RKO (cell line): ENCODE measurements around the gene NOD1.
A peak's percentile ranks its signal among the peaks of the same experiment; 100 is the strongest.
"Not testable (repeated sequence)": the region's sequence is repeated elsewhere in the genome, so short reads cannot be mapped to it uniquely, and the experiment has no call there.

ENCODE experiments used
- DNase-seq: peaks from one replicate; pipeline ENCODE4 v3.0.0-alpha.2; 2016; ENCODE audit warnings: low spot score

NOD1 gene

GRCh38 chr7:30478349-30479201 is at the start of gene NOD1:
Gene NOD1 (minus strand): TSS chr7:30478784. CDS start chr7:30456921, 21,863 bp downstream.
- peak; percentile 81 for DNase-seq

GRCh38 chr7:30527297-30527696 is 48.7 kb upstream of the NOD1 start:
- DNase-seq: not testable (repeated sequence)

- DNase-seq: no peak
Observed at GRCh38 chr7:30526163-30526562, 47.6 kb upstream of the NOD1 start.

- no peak for DNase-seq
Observed at GRCh38 chr7:30525429-30525828, 46.8 kb upstream of the NOD1 start.

GRCh38 chr7:30524545-30524944 is 46.0 kb upstream of the NOD1 start:
- DNase-seq: no peak

- no peak for DNase-seq
Observed at GRCh38 chr7:30523466-30523865, 44.9 kb upstream of the NOD1 start.

GRCh38 chr7:30522159-30522558 is 43.6 kb upstream of the NOD1 start:
- DNase-seq: no peak

- DNase-seq: no peak
Observed at GRCh38 chr7:30521532-30521931, 42.9 kb upstream of the NOD1 start.

GRCh38 chr7:30519122-30519521 is 40.5 kb upstream of the NOD1 start:
- no peak for DNase-seq

- DNase-seq: no peak
Observed at GRCh38 chr7:30515761-30516160, 37.2 kb upstream of the NOD1 start.

GRCh38 chr7:30514776-30515175 is 36.2 kb upstream of the NOD1 start:
- no peak for DNase-seq

GRCh38 chr7:30514177-30514576 is 35.6 kb upstream of the NOD1 start:
- no peak for DNase-seq

GRCh38 chr7:30513762-30514161 is 35.2 kb upstream of the NOD1 start:
- no peak for DNase-seq

GRCh38 chr7:30511973-30512662 is 33.5 kb upstream of the NOD1 start:
- peak; percentile 8 for DNase-seq

GRCh38 chr7:30511494-30511893 is 32.9 kb upstream of the NOD1 start:
- no peak for DNase-seq

- DNase-seq: peak; percentile 53
Observed at GRCh38 chr7:30510124-30511075, 31.8 kb upstream of the NOD1 start.

GRCh38 chr7:30509171-30509857 is 30.7 kb upstream of the NOD1 start:
- not testable (repeated sequence) for DNase-seq

- not testable (repeated sequence) for DNase-seq
Observed at GRCh38 chr7:30507346-30507900, 28.8 kb upstream of the NOD1 start.

- DNase-seq: no peak
Observed at GRCh38 chr7:30505174-30505697, 26.7 kb upstream of the NOD1 start.

GRCh38 chr7:30504301-30505173 is 26.0 kb upstream of the NOD1 start, which contains the start of gene GGCT:
Gene GGCT (minus strand): TSS chr7:30504829. CDS start chr7:30504709, 120 bp downstream.
- peak; percentile 99 for DNase-seq
